ENCODE data around the gene NRXN3.

The NRXN3 gene

DNA sequence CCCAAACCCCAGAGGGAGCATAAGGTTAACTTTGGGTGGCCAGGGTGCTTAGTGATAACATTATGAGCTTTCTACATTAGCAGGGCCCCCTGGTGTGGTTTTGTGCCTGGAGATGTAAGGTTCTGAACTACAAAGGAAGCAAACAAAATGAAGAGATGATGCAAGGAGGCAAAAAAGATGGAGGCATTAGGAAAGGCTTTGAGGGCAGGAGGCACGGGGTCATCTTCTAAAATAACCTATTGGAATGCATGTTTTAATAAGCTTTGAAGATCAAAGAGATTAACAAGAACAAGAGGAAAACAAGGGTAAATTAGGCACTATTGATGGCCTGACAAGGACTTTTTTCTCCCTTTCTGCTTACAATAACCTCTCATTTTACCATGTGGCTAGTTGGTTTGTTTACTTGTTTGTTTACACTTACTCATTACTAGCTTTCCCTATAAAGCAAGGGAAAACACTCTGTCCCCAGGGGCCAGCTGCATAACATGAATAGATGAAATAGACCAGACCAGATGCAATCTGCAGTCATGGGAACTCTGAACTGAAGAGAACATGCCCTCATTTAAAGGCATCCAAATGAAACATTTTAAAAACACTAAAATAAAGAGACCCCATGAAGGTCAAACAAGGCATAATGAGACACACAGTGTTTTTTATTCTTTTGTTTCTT, 1650.8 kb downstream of the NRXN3 start:
- no peak for DNase-seq

DNA sequence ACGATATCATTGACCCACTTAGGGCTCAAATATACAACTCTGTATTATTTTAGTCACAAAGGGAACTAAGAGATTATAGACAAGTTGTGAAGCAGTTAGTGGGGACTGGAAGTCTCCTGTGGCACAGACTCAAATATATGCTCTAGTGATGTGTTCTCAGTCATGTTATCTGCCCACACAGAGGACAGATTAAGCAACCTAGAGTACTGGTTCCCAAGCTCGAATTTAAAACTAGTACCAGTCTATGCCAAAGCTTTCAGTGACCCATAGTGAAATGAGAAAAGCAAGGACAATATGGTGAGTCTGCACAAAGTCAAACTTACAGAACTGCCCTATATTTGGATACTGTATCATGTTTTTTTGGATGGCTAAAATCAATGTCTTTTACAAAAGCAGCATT, 1651.9 kb downstream of the NRXN3 start:
- no peak for DNase-seq

DNA sequence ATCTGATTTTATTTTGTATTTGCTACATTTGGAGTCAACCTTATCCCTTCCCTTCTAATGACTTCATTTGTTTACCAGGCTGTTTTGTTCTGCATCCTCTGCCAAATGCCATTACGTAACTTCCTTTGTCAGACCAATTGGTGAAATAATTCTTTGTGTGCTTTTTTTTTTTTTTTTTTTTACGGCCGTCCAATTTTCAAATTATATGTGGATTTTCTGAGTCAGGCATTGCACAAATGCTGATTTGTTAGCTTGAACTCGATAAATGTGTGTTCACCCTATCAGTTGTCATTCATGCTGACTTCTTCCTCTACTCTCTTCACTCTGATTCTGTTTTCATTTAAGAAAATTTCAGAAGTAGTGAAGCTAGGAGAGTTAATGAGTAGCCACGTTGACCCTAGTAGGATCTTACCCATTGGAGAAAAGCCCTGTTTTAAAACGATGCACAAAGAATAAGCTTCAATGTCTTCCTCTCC, 1654.9 kb downstream of the NRXN3 start:
- DNase-seq: no peak

DNA sequence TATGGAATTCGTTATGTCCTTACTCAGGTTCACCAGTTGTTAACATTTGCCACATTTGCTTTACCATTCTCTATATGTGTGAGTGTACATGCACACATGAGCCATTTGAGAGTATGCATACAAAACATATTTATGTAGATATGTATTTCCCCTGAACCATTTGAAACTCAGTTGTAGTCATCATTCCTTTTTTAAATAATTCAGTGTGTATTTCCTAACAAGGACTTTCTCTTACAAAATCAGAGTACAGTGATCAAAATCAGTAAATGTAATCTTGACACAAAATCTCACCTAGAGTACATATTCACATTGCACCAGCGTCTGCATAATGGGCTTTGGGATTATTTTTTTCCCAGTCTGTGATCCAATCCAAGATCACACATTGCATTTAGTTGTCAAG, 1656.2 kb downstream of the NRXN3 start:
- no peak for DNase-seq

DNA sequence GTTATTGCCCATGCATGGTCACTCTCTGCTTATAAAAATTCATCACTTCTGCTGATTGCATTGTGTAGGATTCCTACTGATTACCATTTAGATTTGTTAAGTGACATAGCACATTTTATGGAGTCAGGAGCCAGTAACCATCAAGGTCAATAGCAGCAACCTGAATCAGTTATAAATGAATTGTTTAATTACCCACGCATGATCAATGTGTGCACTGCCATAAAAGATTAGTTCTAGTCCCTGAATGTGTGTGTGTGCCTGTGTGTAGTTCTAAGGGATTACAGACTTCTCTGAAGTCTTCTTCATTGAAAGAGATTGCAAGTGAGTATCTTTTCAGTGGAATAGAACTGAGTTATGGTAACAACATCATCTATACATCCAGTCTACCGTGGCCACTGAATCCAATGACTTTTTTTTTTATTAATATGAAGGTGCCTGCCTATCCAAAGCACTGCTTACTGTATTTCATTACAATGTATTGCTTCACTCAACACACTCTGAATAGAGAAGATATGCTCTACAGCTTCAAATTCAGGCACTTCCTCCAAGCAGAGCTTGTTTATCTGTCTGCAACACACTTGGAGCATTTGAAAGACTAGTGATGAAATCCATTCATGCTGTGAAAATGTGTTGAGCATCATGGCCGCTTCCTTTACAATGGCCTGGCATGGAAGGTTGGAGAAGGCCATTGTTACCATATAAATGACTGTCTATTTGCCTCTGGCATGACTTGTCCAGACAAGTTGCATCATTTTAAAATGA, 1659.4 kb downstream of the NRXN3 start:
- no peak for DNase-seq

DNA sequence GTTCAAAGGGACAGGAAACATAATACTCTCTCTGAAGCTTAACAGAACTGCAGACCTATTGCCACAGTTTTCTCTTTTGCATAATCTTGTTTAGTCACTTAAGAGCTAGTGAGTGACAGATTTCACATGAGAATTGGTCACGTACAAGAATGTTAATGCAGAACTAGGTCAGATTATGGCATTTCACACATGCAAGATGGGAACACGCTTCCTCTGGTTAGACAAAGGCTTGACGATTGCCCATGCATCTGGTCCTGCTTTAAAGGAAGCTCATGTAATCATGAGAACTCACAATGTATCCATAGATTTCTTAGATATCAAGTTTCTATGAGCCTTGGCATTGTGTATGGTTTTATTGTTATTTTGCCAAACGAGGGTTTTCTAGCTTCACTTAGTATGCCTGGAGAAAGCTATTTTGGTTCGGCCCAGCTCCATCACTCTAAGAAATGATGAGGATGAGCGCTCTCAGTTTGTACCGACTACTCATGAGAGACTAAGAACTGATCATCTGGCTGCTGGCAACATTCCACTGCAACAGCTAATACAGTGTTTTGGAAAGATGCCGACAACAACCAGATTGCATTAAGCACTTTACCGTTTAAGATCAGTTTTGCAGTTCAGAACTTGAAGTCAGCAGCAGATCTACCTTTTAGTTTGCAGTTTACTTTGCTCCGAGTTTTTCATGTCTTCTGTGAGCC, 1661.2 kb downstream of the NRXN3 start:
- no peak for DNase-seq

DNA sequence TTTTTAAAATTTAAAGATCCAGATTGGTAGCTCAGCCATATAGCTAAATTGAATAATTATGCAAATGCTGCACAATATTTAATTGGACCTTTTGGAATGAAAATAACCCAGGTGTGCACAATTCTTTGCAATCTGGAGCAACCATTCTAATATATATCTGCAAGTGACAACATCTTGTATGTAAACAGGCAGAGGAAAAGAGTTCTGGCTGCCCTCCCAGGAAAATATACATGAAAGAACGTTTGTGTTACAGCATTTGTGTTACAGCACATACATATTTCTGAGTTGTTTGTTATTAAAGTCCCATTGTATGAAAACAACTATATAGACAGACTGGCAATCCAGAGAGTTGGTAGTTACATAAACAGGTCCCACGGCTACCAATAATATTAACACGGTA, 1663.6 kb downstream of the NRXN3 start:
- no peak for DNase-seq

DNA sequence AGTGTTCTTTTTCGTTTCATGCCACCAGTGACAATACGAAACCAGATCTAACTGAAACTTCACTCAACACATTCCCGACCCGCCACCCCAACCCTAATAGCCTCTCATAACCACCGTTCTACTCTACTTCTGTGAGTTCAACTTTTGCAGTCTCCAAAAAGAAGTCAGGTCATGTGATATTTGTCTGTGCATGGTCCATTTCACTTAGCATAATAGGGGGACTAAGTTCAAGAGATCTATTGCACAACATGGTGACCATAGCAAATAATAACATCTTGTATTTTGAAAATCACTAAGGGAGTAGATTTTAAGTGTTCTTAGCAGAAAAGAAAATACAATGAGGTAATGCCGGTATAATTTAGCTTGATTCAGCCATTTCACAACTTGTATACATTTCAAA, 1664.7 kb downstream of the NRXN3 start:
- no peak for DNase-seq

DNA sequence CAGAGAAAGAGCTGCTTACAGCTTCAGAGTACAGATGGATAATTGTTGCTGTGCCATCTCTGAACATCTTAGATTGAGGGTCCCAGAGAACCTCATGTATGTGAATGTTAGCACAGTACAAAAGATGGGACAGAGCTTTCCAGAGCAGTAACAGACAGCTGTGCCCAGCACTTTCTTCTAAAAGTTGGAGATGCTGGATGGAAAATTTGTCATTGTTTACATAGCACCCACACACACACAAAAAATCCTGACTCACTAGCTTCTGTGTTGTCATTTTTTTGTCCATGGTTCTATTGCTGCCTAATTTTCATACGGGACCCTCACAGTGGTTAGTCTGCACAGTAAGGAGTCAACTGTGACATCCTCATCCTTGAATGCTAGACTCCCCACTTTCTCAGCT, 1666.4 kb downstream of the NRXN3 start:
- no peak for DNase-seq

DNA sequence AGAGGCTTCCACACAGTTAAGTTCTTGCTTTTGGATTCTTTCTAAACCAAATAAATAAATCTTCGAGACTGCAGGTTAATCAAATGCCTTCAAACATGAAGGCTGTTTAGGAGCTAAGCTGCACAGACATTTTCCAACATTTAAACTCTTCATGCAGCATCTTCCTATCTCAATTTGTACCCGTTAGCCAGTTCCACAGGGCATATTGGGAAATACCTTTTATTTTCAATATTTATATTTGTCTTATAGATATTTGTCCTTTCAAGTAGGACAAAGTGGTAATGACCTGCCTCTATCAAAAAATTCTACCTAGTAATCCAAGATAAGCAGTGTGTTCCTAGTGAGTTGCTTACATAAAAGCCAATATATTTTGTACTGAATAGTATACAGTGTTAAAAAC, 1667.5 kb downstream of the NRXN3 start:
- no peak for DNase-seq

DNA sequence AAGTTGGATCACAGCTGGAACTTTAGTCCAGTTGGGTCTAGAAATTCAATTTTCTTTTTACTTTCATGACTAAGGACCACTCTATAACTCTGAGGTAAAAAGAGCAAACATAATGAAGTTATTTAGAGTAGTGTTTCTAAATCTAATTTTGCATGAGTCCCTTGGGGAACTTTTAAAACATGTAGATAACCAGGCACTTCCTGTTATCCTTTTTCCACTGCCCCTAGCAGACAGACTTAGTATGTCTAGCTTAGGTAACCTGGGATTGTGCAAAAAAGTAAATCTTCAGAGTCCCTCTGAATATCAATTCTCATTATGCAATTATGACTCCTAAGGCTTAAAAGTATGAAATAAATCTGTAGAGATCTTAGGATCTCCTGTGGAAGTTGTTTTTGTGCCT, 1669.9 kb downstream of the NRXN3 start:
- DNase-seq: no peak

DNA sequence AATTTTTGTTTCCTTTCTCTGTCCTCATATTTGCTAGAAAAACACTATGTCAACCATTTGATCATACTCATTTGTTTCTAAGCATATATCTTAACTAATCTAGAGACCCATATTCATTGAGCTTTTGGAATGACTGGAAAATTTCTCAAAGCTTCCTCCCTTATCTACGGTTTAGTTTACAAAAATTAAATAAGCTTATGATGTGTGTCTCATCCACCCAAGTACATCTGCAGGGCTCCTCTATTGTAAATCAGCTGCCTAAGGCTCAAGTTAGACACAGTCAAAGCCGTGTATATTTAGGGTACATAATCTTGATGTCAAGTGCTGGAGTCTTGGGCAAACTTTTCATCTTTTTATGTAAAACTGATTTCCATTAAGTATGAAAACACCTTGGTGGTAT, 1670.7 kb downstream of the NRXN3 start:
- no peak for DNase-seq

DNA sequence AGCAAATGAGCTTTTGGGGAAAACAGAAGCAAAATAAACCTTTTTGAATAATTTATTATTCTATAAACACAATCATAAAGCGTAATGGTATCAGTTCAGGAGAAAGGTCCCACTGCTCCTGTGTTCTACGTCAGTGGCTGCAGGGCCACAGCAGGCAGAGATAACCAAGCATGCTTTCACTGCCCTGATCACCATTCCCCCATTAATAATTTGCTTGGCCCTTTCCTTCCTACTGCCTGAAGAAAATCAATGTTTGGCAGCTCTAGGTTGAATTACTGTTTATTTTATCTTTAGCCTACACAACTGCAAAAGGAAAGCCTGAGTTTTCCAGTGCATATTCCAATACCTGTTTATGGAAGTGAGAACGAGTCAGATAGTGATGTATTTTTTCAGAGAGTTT, 1671.3 kb downstream of the NRXN3 start:
- no peak for DNase-seq

DNA sequence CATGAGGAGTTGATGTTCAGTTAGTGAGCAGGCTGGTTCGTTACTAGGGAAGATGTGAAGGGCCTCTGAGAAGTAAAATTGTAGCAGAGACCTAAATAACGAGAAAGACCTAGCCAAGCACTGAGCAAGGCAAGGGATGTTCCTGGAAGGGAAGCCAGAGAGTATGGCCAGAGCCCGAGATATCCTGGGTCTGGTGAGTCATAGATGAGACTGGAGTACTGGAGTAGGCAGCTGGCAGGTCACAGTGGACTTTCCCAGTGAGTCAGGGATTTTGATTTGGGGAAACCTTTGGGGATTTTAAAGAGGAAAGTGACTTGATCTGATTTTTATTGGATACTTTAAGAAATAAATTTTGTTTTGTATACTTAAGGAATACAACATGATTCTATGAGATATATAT, 1672.1 kb downstream of the NRXN3 start:
- peak; percentile 14 to 46 (median 27) for DNase-seq

DNA sequence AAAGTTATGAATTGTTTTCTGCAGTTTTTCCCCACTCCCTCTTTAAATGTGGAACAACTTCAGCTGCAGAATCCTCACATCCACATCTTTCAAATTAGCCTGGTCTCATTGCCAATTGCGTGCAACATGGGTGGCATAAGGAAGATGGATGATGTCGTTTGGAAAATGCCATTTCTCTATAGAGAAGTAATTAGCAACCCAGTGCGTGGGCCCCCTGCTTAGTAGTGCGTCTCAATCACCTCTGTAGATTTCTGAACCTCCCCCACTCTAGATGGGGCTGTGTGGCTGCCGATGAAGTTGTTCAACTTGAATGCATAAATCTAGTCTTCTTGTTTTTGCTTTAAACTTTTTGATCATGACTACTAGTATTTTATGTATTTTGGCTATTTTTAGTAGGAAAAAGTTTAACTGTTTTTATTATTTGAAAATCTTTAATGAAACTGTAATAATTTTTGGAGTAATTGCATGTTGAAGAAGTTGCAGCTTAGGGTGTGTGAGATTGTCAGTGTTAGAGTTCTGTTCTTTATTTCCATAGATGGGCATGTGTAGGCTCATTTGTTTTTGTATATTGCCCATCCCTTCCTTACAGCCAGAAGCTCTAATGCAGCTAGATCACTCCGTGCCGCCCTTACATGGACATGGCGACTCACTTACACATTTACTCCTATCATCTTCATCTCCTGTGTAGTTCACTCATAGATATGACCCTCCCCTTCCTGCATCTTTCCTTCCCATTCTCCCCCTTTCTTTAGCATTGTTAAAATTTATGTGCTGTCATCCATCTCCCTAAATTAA, 1683.0 kb downstream of the NRXN3 start:
- no peak for DNase-seq

DNA sequence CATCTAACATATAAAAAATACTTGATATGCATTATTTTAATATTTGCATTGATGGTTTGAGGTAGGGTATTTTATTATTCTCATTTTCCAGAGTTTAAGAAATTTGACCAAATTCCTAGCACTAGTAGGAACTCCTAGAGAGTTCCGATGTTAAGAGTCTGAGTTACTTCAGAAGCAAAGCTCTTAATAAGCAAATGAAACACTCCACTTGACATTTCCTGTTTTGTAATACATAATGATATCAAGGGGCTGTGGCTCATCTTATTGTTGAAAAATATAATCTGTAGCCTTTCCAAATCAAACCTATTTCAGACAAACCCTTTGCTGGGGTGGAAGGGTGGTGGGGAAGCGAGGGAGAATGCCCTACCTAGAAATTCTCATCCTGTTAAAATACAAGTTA, 1685.6 kb downstream of the NRXN3 start:
- DNase-seq: no peak

DNA sequence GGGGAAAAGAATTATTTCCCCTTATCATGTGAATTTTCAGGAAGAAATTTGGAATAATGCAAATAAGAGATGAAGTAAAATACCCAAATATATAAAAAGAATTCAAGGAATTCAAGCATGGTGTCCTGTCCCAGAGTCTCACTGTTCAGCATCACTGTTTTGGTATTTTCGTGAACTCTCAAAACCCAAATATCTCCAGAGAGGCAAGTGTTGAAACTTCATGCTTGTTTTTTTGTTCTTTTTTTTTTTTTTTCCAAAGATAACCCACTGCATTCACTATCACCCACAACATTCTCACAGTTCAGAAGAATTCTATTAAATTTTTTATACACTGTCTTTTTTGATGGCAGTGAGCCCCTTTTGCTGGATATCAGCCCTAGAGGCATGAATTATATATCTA, 1686.2 kb downstream of the NRXN3 start:
- no peak for DNase-seq

DNA sequence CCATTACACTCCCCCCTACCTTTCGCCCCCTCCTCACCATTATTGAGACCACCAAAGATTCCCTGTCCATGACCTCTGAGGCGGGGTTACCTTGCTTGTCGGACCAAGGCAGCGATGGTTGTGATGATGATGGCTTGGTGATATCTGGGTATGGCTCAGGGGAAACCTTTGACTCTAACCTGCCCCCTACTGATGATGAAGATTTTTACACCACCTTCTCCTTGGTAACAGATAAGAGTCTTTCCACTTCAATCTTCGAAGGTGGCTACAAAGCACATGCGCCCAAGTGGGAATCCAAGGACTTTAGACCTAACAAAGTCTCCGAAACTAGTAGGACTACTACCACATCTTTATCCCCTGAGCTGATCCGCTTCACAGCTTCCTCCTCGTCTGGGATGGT, 1690.9 kb downstream of the NRXN3 start:
- DNase-seq: no peak

DNA sequence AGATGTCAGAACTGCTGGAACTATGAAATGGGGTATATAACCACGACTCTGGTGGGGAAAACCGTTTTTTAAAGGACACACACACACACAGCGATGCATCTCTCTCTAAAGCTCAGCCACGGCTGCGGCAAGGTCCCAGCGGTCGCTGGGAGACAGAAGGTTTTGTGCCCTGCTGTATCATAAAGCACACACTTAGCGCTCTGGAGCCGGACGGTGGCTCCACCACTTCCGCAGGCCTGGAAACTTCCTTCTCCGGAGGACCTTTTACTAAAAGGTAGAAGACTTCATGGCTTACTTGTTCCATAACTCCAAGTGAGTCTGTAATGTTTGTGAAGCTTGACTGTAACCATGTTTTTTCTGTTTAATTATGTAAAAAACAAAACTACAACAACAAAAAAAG, 1691.9 kb downstream of the NRXN3 start:
- DNase-seq: no peak

DNA sequence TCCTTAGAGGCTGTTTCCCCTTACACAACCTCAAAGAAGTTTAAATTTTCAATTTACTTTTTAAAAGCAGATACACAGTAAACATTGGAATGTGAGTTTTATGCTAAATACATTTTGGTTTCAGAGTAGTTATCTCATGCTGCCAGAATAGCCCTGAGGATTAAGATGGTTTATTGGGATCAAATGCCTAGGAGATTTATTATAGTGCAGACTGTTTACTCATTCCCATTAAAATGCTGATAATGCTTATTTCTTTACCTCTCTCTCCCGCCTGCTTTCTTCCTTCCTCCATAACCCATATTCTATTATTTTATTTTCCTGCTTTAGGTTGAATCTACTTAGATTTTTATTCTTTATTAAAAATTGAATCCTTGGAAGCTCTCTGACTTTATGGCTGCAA, 1701.0 kb downstream of the NRXN3 start:
- DNase-seq: no peak

DNA sequence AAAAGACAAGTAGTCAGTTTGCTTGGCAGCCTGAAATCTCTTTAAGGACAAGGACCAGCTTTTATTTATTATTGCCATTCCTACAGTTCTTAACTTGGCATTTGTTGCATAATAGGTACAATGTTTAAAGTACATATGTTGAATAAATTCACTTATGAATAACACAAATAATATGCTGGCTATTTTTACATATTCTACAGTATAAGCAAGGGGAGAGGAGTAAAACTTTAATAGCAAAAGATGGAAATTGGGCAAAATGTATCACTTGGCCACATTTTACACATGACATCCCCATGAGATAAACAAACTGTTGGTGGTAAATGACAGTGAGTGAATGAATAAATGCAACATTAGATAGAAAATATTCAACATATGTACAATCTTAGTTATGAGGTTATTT, 1708.1 kb downstream of the NRXN3 start:
- DNase-seq: no peak

DNA sequence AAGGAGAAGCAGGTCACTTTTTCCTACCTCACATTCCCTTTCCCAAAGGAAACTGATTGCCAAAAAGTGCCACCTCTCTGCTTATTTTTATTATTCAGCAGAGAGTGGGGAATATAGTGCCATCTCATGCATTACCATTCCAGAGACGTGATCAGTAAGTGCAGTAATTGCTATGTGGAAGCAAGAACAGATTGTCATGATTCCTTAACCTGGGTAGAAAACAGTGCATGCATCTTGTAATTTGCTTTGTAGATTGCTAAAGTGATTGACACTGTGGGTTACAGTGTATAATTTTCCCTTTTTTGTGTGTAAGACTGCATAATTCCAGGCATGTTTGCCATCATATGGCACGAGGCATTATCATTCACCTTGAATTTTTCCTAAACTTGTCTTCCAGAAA, 1708.6 kb downstream of the NRXN3 start:
- no peak for DNase-seq

DNA sequence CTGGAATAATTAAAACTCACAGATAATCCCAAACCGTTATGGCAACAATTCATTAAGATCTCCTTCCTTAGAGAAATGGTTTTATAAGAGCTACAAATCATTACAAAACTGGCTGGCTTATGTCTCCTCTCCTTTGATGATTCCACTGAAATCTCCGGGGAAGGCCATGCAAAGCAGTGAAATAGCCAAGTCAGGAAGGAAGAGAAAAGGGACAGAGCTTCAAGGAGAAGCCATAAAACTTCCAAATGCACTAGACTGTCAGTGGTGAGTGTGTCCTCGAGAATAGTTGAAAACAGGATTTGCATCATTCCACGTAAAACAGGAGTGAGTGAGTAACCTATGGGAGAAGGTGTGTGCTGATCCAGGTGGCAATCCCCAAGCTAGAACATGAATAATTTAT, 1711.1 kb downstream of the NRXN3 start:
- DNase-seq: no peak

Measured in suppressor macrophage treated with lipopolysaccharide for 1 hour (primary cell).